ENCODE data around the gene SEC16A.
A peak's percentile ranks its signal among the peaks of the same experiment; 100 is the strongest.

SEC16A gene

GRCh38 chr9:136482793-136483588, at the start of gene SEC16A:
SEC16A (minus strand) TSS chr9:136483040; CDS start chr9:136477615, 5,425 bp downstream.
- DNase-seq, result peak; percentile 100

GRCh38 chr9:136531904-136532798, 49.3 kb upstream of the SEC16A start:
- DNase-seq, result no peak

GRCh38 chr9:136531186-136531903, 48.5 kb upstream of the SEC16A start:
- DNase-seq, result no peak

- DNase-seq, result no peak
These were observed 47.7 kb upstream of the SEC16A start for GRCh38 chr9:136530461-136531089.

- DNase-seq, result no peak
These were observed 46.9 kb upstream of the SEC16A start for GRCh38 chr9:136529516-136530460.

- DNase-seq, result no peak
These were observed 46.0 kb upstream of the SEC16A start for GRCh38 chr9:136528716-136529341.

GRCh38 chr9:136527721-136528710, 45.2 kb upstream of the SEC16A start:
- no peak for DNase-seq

- DNase-seq, result no peak
These were observed 44.3 kb upstream of the SEC16A start for GRCh38 chr9:136527131-136527530.

GRCh38 chr9:136526625-136527066, 43.8 kb upstream of the SEC16A start:
- DNase-seq, result no peak

- no peak for DNase-seq
These were observed 43.1 kb upstream of the SEC16A start for GRCh38 chr9:136525841-136526499.

- no peak for DNase-seq
These were observed 42.4 kb upstream of the SEC16A start for GRCh38 chr9:136525207-136525606.

GRCh38 chr9:136522314-136523237, 39.7 kb upstream of the SEC16A start:
- no peak for DNase-seq

GRCh38 chr9:136521537-136521936, 38.7 kb upstream of the SEC16A start:
- DNase-seq, result no peak

GRCh38 chr9:136520053-136520540, 37.3 kb upstream of the SEC16A start:
- DNase-seq, result no peak

GRCh38 chr9:136519263-136520052, 36.6 kb upstream of the SEC16A start:
- no peak for DNase-seq

GRCh38 chr9:136518623-136519022, 35.8 kb upstream of the SEC16A start:
- DNase-seq, result no peak

- DNase-seq, result no peak
These were observed 35.1 kb upstream of the SEC16A start for GRCh38 chr9:136517950-136518349.
